ENCODE measurements around the gene HOXB5. TPM values are rescaled to one million over a fixed set of nuclear protein-coding genes. Genes with fewer than 3 reads are reported as not detected.

HOXB5 gene
- total and polyA plus RNA-seq, 10 of the 15 experiments (the other 5 are each of a cell fraction or from before 2014, with no cell fraction given): not detected

GRCh38 chr17:48579760-48580554 is 13.6 kb downstream of the HOXB5 start:
- SMC1A ChIA-PET (ENCODE audit: uncharacterized antibody, unreplicated experiment): interaction anchor here (0.6 to 1.1 kb wide), 4 partner anchors 69 to 635 kb away, joined by 3 to 8 read pairs (median 4); no protein-coding TSS in a partner anchor
- ATAC-seq (no peak), FAIRE-seq (no peak), DNase-seq (ENCODE audit: low read depth, low spot score) (no peak)
- POLR2A ChIA-PET: interaction anchor here (0.6 to 0.7 kb wide), 3 partner anchors 98 to 485 kb away, joined by 3 to 5 read pairs (median 3); no protein-coding TSS in a partner anchor
- 64% methylated on average over 26 of the region's 26 CpGs for WGBS (ENCODE audit: insufficient coverage, insufficient replicate concordance, low lambda C conversion rate, missing lambda C conversion rate)
- Histone ChIP-seq H3K9ac (ENCODE audit: control insufficient read depth, insufficient read depth, low read length) (no peak overlapping the region), H3K9me3 (replicated peaks; ENCODE audit: control insufficient read depth, insufficient read depth, low read length) (no peaks in the 10 kb centered on the region), H2AFZ (ENCODE audit: control insufficient read depth, low read depth, low read length) (no peak overlapping the region), H3K27ac (ENCODE audit: control insufficient read depth, insufficient read depth) (no peak overlapping the region), H4K20me1 (ENCODE audit: control insufficient read depth, insufficient read depth) (no peaks in the 10 kb centered on the region), H3K27me3 (replicated peaks in 1 of 2; ENCODE audit: control insufficient read depth in 2 of 2, insufficient read depth in 2 of 2, low read length in 1 of 2) (no peaks in the 10 kb centered on the region), H3K4me3 (peak overlapping the region; percentile 32; the same call in 1 of the 2 replicates), H3K79me2 (ENCODE audit: control insufficient read depth, insufficient read depth, low read length) (peaks cover 7% of the 10 kb centered on the region), H3K4me1 (ENCODE audit: control insufficient read depth, insufficient read depth, low read length) (peaks cover 23% of the 10 kb centered on the region), H3K4me2 (ENCODE audit: control insufficient read depth, insufficient read depth) (no peak overlapping the region), H3K36me3 (ENCODE audit: control insufficient read depth in 2 of 2, insufficient read depth in 2 of 2, low read length in 1 of 2) (no peaks in the 10 kb centered on the region)
- BruUV-seq (replicated peaks): no TSS peak
- TF ChIP-seq ZNF384 (IDR thresholded peaks at IDR 0.05; ENCODE audit: borderline replicate concordance, low read depth, low read length) (peak; percentile 52; the same call in 1 of the 2 replicates), POLR2A (IDR thresholded peaks at IDR 0.05; ENCODE audit: low read depth, low read length) (no peak), KAT2A (conservative IDR thresholded peaks at IDR 0.05; ENCODE audit: control insufficient read depth, low read depth, low read length) (no peak), STAT3 (IDR thresholded peaks at IDR 0.05; ENCODE audit: low read depth, low read length) (no peak), SMAD1 (IDR thresholded peaks at IDR 0.05; ENCODE audit: low read depth, partially characterized antibody) (no peak), MLLT1 (IDR thresholded peaks at IDR 0.05) (peak; percentile 39; the same call in 1 of the 2 replicates)
- intact Hi-C loops (cut with micrococcal nuclease; ENCODE audit: unreplicated experiment) (no loop called here), in situ Hi-C loops (cut with MboI) (no loop called here)
- RAD21 ChIA-PET (ENCODE audit: unreplicated experiment): interaction anchor here (0.6 to 1.2 kb wide), 2 partner anchors 83 to 243 kb away, joined by 3 read pairs; no protein-coding TSS in a partner anchor
- CTCF ChIA-PET: interaction anchor here (0.8 to 1.3 kb wide), 2 partner anchors 87 to 318 kb away, joined by 3 read pairs; no protein-coding TSS in a partner anchor

Measured in GM12878 (cell line).